Liver (tissue), 9 donors: Measurements from ENCODE around the gene OBP2A. TPM values are rescaled to one million over a fixed set of nuclear protein-coding genes. Genes with fewer than 3 reads are reported as not detected.

Experiments used
- DNase-seq: peaks from one replicate; pipeline ENCODE4 v3.0.0-alpha.2; 2017; ENCODE audit warnings: low spot score
- H3K27ac ChIP-seq, 2 donors: one replicate each; pipeline ENCODE4 v1.7.0; 2013; ENCODE audit warnings: inconsistent platforms in 2 of 2, low read length in 2 of 2, control low read depth in 1 of 2, low read depth in 1 of 2, mild to moderate bottlenecking in 1 of 2
- H3K27me3 ChIP-seq, 4 donors: one replicate each; pipeline versions ENCODE4 v1.6.1 to v1.7.0; 2013; ENCODE audit warnings: low read length in 3 of 4, inconsistent platforms in 1 of 4, mild to moderate bottlenecking in 1 of 4, moderate library complexity in 1 of 4; ENCODE audit not compliant: control insufficient read depth in 4 of 4, insufficient read depth in 4 of 4
- H3K36me3 ChIP-seq, 4 donors: one replicate each; pipeline versions ENCODE4 v1.6.1 to v1.7.0; 2013; ENCODE audit warnings: low read length in 3 of 4, mild to moderate bottlenecking in 3 of 4, low read depth in 1 of 4, moderate library complexity in 1 of 4; ENCODE audit not compliant: control insufficient read depth in 4 of 4, insufficient read depth in 3 of 4
- H3K4me1 ChIP-seq, 4 donors: one replicate each; pipeline versions ENCODE4 v1.6.1 to v1.7.0; 2013; ENCODE audit warnings: low read length in 3 of 4, mild to moderate bottlenecking in 3 of 4, moderate library complexity in 1 of 4; ENCODE audit not compliant: control insufficient read depth in 4 of 4, insufficient read depth in 4 of 4
- H3K4me3 ChIP-seq, 3 donors: one replicate each; pipeline versions ENCODE4 v1.6.1 to v1.7.0; 2013; ENCODE audit warnings: low read length in 3 of 3, control low read depth in 1 of 3, low read depth in 1 of 3, mild to moderate bottlenecking in 1 of 3
- H3K9ac ChIP-seq, 2 donors: one replicate each; pipeline ENCODE4 v1.7.0; 2013; ENCODE audit warnings: low read length in 2 of 2, mild to moderate bottlenecking in 2 of 2, moderate library complexity in 2 of 2, control low read depth in 1 of 2, low read depth in 1 of 2
- H3K9me3 ChIP-seq, 4 donors: one replicate each; pipeline versions ENCODE4 v1.6.1 to v1.7.0; 2013; ENCODE audit warnings: low read length in 3 of 4; ENCODE audit not compliant: control insufficient read depth in 4 of 4
- CTCF ChIP-seq: fragments of 150-350 bp; IDR thresholded peaks from 2 replicates; pipeline ENCODE4 v1.5.1; 2017; ENCODE audit warnings: improper control_type of control experiment, low read depth, low read length; ENCODE audit not compliant: missing input control
- EGR1 ChIP-seq, 2 donors: IDR thresholded peaks; 2 replicates each; pipeline ENCODE4 v1.6.1; 2016 to 2018; ENCODE audit warnings: antibody characterized with exemption in 2 of 2, low read depth in 2 of 2
- FOXA1 ChIP-seq: IDR thresholded peaks from 2 replicates; pipeline ENCODE4 v1.6.1; 2016; ENCODE audit warnings: antibody characterized with exemption
- FOXA2 ChIP-seq: IDR thresholded peaks from 2 replicates; pipeline ENCODE4 v1.6.1; 2016; ENCODE audit warnings: antibody characterized with exemption
- GABPA ChIP-seq, 2 donors: IDR thresholded peaks in 1 of 2; conservative IDR thresholded peaks in 1 of 2; 2 replicates each; pipeline ENCODE4 v1.6.1; 2016; ENCODE audit warnings: antibody characterized with exemption in 2 of 2, mild to moderate bottlenecking in 1 of 2, moderate library complexity in 1 of 2
- HNF4A ChIP-seq, 2 donors: conservative IDR thresholded peaks; 2 replicates each; pipeline ENCODE4 v1.6.1; 2016; ENCODE audit warnings: antibody characterized with exemption in 2 of 2, mild to moderate bottlenecking in 2 of 2
- HNF4G ChIP-seq: IDR thresholded peaks from 2 replicates; pipeline ENCODE4 v1.6.1; 2016; ENCODE audit warnings: antibody characterized with exemption
- JUND ChIP-seq, 2 donors: IDR thresholded peaks; 2 replicates each; pipeline ENCODE4 v1.6.1; 2016; ENCODE audit warnings: antibody characterized with exemption in 2 of 2
- MAX ChIP-seq: IDR thresholded peaks from 2 replicates; pipeline ENCODE4 v1.6.1; 2016; ENCODE audit warnings: antibody characterized with exemption
- NR2F2 ChIP-seq: IDR thresholded peaks from 2 replicates; pipeline ENCODE4 v1.6.1; 2016; ENCODE audit warnings: antibody characterized with exemption
- RAD21 ChIP-seq, 2 donors: IDR thresholded peaks; 2 replicates each; pipeline ENCODE4 v1.6.1; 2016; ENCODE audit warnings: antibody characterized with exemption in 2 of 2, mild to moderate bottlenecking in 2 of 2
- REST ChIP-seq: IDR thresholded peaks from 2 replicates; pipeline ENCODE4 v1.6.1; 2016; ENCODE audit warnings: antibody characterized with exemption, mild to moderate bottlenecking
- RXRA ChIP-seq, 2 donors: IDR thresholded peaks; 2 replicates each; pipeline ENCODE4 v1.6.1; 2017 to 2018; ENCODE audit warnings: antibody characterized with exemption in 2 of 2, mild to moderate bottlenecking in 1 of 2
- SP1 ChIP-seq: IDR thresholded peaks from 2 replicates; pipeline ENCODE4 v1.6.1; 2018; ENCODE audit warnings: antibody characterized with exemption, mild to moderate bottlenecking
- TAF1 ChIP-seq: conservative IDR thresholded peaks from 2 replicates; pipeline ENCODE4 v1.6.1; 2016; ENCODE audit warnings: antibody characterized with exemption, mild to moderate bottlenecking
- YY1 ChIP-seq: IDR thresholded peaks from 2 replicates; pipeline ENCODE4 v1.6.1; 2016; ENCODE audit warnings: antibody characterized with exemption, mild to moderate bottlenecking
- ZBTB33 ChIP-seq: IDR thresholded peaks from 2 replicates; pipeline ENCODE4 v1.6.1; 2016; ENCODE audit warnings: antibody characterized with exemption
- WGBS: extraction: QIAGEN DNeasy Blood & Tissue Kit; methylation state at CpG from one replicate; pipeline ENCODE4 v1.1.7; 2013; 5-methylcytosine and 5-hydroxymethylcytosine counted together
- polyA plus RNA-seq, 2 donors: library from polyadenylated mRNA; stranded (reverse) in 1 of 2; unstranded in 1 of 2; fragments of 200-250 nt in 1 of 2; fragments of >200 nt in 1 of 2; fragmentation: Nextera tagmentation in 1 of 2; extraction: Ambion mirVana in 1 of 2; gene quantifications; one replicate each; pipeline versions ENCODE4 v1.2.1 to v1.2.3, GENCODE V29; 2013 to 2015
- total RNA-seq, 2 donors: library from RNA; depleted of rRNA; stranded (reverse); fragments of >200 nt; gene quantifications; one replicate each; pipeline ENCODE4 v1.2.3, GENCODE V29; 2014
- TF ChIP-seq, protein P1 (sequence below): IDR thresholded peaks from 2 replicates; pipeline ENCODE4 v1.6.1; 2016; ENCODE audit warnings: antibody characterized with exemption
- donor health status: healthy.
- donor health status: healthy.
- donor health status: healthy.
- donor health status: healthy.
- donor health status: healthy.

Gene OBP2A
- total and polyA plus RNA-seq, 4 donors: not detected

DNA sequence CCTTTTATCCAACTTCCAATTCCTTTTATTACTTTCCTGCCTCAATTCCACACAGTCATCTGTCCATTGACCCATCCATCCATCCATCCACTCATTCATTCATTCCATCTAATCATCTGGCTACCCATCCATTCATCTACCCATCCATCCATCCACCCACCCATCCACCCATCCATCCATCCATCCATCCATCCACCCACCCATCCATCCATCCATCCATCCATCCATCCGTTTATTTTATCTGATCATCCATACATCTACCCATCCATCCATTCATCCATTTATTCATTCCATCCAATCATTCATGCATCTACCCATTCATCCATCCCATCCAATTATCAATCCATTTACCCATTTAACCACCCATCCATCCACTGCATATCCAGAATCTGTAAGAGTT is 27.2 kb downstream of the OBP2A start:
- Histone ChIP-seq H3K4me3 (no peak overlapping the region), H3K9me3 (no peaks in the 10 kb centered on the region), H3K9ac (no peak overlapping the region), H3K27ac (no peak overlapping the region), H3K27me3 (peaks cover 0 to 14% (median 2%) of the 10 kb centered on the region in 4 donors), H3K36me3 (no peaks in the 10 kb centered on the region), H3K4me1 (no peaks in the 10 kb centered on the region)
- no peak for DNase-seq
- WGBS: 65% methylated on average over 1 of the region's 1 CpG
- no peak for TF ChIP-seq CTCF
- TF ChIP-seq HNF4G: no peak
- TF ChIP-seq ZBTB33: no peak
- no peak for TF ChIP-seq HNF4A (conservative IDR thresholded peaks at IDR 0.05)

DNA sequence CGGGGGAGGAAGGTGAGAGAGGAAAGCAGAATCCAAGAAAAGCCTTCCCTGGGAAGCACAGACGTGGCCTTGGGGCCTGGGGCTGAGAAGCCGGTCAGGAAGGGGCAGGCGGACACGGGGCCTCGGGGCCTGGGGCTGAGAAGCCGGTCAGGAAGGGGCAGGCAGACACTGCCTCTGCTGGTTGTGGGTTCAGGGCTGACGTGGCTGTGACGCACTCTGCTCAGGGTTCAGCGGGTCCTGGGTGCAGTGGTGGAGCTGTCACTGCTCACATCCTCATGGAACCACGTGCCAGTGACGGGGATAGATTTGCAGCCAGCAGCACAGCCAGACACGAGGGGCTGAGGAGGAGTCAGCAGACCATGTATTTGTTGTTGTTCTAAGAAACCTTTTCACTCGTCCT is 28.4 kb downstream of the OBP2A start:
- Histone ChIP-seq H3K27me3 (peaks cover 0 to 14% (median 2%) of the 10 kb centered on the region in 4 donors), H3K36me3 (no peaks in the 10 kb centered on the region), H3K27ac (no peak overlapping the region), H3K9ac (no peak overlapping the region), H3K4me3 (no peak overlapping the region), H3K4me1 (no peaks in the 10 kb centered on the region), H3K9me3 (no peaks in the 10 kb centered on the region)
- WGBS: 71% methylated on average over 14 of the region's 14 CpGs
- TF ChIP-seq YY1 (no peak), HNF4A (conservative IDR thresholded peaks at IDR 0.05) (no peak), HNF4G (no peak), FOXA2 (no peak), FOXA1 (no peak), GABPA (IDR thresholded peaks at IDR 0.05 in 1 of 2, conservative IDR thresholded peaks at IDR 0.05 in 1 of 2) (no peak), RAD21 (IDR thresholded peaks at IDR 0.05) (no peak), ZBTB33 (no peak), SP1 (no peak), EGR1 (IDR thresholded peaks at IDR 0.05; ENCODE audit: low read depth in 2 of 2) (no peak), NR2F2 (no peak), RXRA (IDR thresholded peaks at IDR 0.05) (no peak), CTCF (no peak), REST (no peak), MAX (no peak), TAF1 (no peak), JUND (IDR thresholded peaks at IDR 0.05) (no peak)
- TF ChIP-seq, protein P1, sequence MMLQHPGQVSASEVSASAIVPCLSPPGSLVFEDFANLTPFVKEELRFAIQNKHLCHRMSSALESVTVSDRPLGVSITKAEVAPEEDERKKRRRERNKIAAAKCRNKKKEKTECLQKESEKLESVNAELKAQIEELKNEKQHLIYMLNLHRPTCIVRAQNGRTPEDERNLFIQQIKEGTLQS: no peak
- no peak for DNase-seq
